Keratinocyte (primary cell): ENCODE measurements around the gene VEGFA. TPM values are rescaled to one million over a fixed set of nuclear protein-coding genes. Genes with fewer than 3 reads are reported as not detected.

Source experiments
- DNase-seq: peaks from one replicate; pipeline ENCODE4 v3.0.0-alpha.2; 2011; ENCODE audit warnings: low read depth, missing footprints, low spot score
- FAIRE-seq: peaks from 2 replicates; lab custom pipeline; 2011; peaks lifted over from hg19 to GRCh38; lab: Jason Lieb, UNC
- H2AFZ ChIP-seq: 2 replicates; pipeline ENCODE4 v1.6.0; 2012; ENCODE audit warnings: low read length, control low read depth, inconsistent platforms; ENCODE audit not compliant: control insufficient read depth
- H3K27ac ChIP-seq: 2 replicates; pipeline ENCODE4 v1.5.1; 2011; ENCODE audit warnings: low read length; ENCODE audit not compliant: control insufficient read depth, insufficient read depth
- H3K27me3 ChIP-seq: 3 replicates; pipeline ENCODE4 v1.6.0; 2011; ENCODE audit warnings: low read length; ENCODE audit not compliant: control insufficient read depth, insufficient read depth; ENCODE audit errors: extremely low read depth
- H3K36me3 ChIP-seq, 2 experiments: 2 replicates in 1 of 2; 3 replicates in 1 of 2; pipeline ENCODE4 v1.5.1; 2011; ENCODE audit warnings: low read length in 2 of 2, mild to moderate bottlenecking in 1 of 2; ENCODE audit not compliant: control insufficient read depth in 2 of 2, insufficient read depth in 2 of 2; ENCODE audit errors: extremely low read depth in 1 of 2
- H3K4me1 ChIP-seq: 3 replicates; pipeline ENCODE4 v1.5.1; 2011; ENCODE audit warnings: low read length; ENCODE audit not compliant: control insufficient read depth, insufficient read depth; ENCODE audit errors: extremely low read depth
- H3K4me2 ChIP-seq: 3 replicates; pipeline ENCODE4 v1.6.0; 2011; ENCODE audit warnings: low read depth, low read length; ENCODE audit not compliant: control insufficient read depth, insufficient read depth; ENCODE audit errors: extremely low read depth
- H3K4me3 ChIP-seq, 3 experiments: fragments of 200-600 bp in 1 of 3; sonication (generic) in 1 of 3; 2 replicates in 2 of 3; 3 replicates in 1 of 3; pipeline ENCODE4 v1.5.1; 2011 to 2016; ENCODE audit warnings: low read length in 3 of 3, mild to moderate bottlenecking in 3 of 3, control low read depth in 2 of 3, inconsistent platforms in 1 of 3, low read depth in 1 of 3, mixed read lengths in 1 of 3, mixed run types in 1 of 3, moderate library complexity in 1 of 3; ENCODE audit not compliant: control insufficient read depth in 2 of 3, insufficient read depth in 2 of 3; ENCODE audit errors: extremely low read depth in 1 of 3
- H3K79me2 ChIP-seq: 2 replicates; pipeline ENCODE4 v1.6.0; 2012; ENCODE audit warnings: low read length; ENCODE audit not compliant: control insufficient read depth, insufficient read depth
- H3K9ac ChIP-seq: 3 replicates; pipeline ENCODE4 v1.6.0; 2011; ENCODE audit warnings: low read length; ENCODE audit not compliant: control insufficient read depth, insufficient read depth; ENCODE audit errors: extremely low read depth
- H3K9me1 ChIP-seq: 3 replicates; pipeline ENCODE4 v1.6.0; 2011; ENCODE audit warnings: low read length; ENCODE audit not compliant: control insufficient read depth, insufficient read depth; ENCODE audit errors: extremely low read depth
- H3K9me3 ChIP-seq: 2 replicates; pipeline ENCODE4 v1.5.1; 2012; ENCODE audit warnings: low read depth, low read length; ENCODE audit not compliant: control insufficient read depth
- H4K20me1 ChIP-seq: 3 replicates; pipeline ENCODE4 v1.6.0; 2011; ENCODE audit warnings: low read length; ENCODE audit not compliant: control insufficient read depth, insufficient read depth; ENCODE audit errors: extremely low read depth
- EZH2 ChIP-seq: IDR thresholded peaks from one replicate; pipeline ENCODE4 v1.6.1; 2012; ENCODE audit warnings: inconsistent platforms, mild to moderate bottlenecking, low read length, moderate library complexity
- dilution Hi-C: fragments of 300-500 bp; cut with MboI; formaldehyde crosslinking; loops from one replicate; pipeline ENCODE4 v1.7.0; 2020; ENCODE audit warnings: low sequenced_read_pairs; ENCODE audit not compliant: extremely low pct_ligation_motif_present
- polyA plus RNA-seq, 5 experiments: library from polyadenylated mRNA; depleted of rRNA in 3 of 5; stranded (reverse) in 3 of 5; stranded (forward) in 1 of 5; unstranded in 1 of 5; fragments of >200 nt; gene quantifications; 1 replicate in 1 of 5; 2 replicates in 3 of 5; 3 replicates in 1 of 5; pipeline versions ENCODE4 v1.2.1 to v1.2.3, GENCODE V29; 2011 to 2012; ENCODE audit warnings: missing spikeins in 2 of 5, low read depth in 1 of 5, low replicate concordance in 1 of 5
- small RNA-seq, 3 experiments: library from RNA; depleted of rRNA; stranded (forward); fragments of <200 nt; gene quantifications; one replicate each; pipeline ENCODE3, GENCODE V24; 2012; ENCODE audit warnings: low read depth in 3 of 3, low replicate concordance in 1 of 3; ENCODE audit not compliant: insufficient read length in 3 of 3
- TF ChIP-seq, protein P1 (sequence below), 3 experiments: IDR thresholded peaks in 1 of 3; conservative IDR thresholded peaks in 1 of 3; optimal IDR thresholded peaks in 1 of 3; 2 replicates in 2 of 3; 3 replicates in 1 of 3; pipeline versions ENCODE3 to v1.5.1; 2011; ENCODE audit warnings: low read length in 3 of 3, mild to moderate bottlenecking in 3 of 3, moderate library complexity in 2 of 3, control low read depth in 1 of 3, inconsistent platforms in 1 of 3; ENCODE audit not compliant: insufficient read depth in 2 of 3; ENCODE audit errors: extremely low read depth in 1 of 3

VEGFA gene
- polyA plus RNA-seq, 1 donor (not counting 4 experiments of a cell fraction or from before 2014, with no cell fraction given): 149 TPM

GRCh38 chr6:43835872-43836419 lies 65.9 kb downstream of the VEGFA start:
- no peak overlapping the region for H3K4me2 ChIP-seq
- H3K9me1 ChIP-seq: no peaks in the 10 kb centered on the region
- no peak overlapping the region for H3K4me3 ChIP-seq
- TF ChIP-seq, protein P1, sequence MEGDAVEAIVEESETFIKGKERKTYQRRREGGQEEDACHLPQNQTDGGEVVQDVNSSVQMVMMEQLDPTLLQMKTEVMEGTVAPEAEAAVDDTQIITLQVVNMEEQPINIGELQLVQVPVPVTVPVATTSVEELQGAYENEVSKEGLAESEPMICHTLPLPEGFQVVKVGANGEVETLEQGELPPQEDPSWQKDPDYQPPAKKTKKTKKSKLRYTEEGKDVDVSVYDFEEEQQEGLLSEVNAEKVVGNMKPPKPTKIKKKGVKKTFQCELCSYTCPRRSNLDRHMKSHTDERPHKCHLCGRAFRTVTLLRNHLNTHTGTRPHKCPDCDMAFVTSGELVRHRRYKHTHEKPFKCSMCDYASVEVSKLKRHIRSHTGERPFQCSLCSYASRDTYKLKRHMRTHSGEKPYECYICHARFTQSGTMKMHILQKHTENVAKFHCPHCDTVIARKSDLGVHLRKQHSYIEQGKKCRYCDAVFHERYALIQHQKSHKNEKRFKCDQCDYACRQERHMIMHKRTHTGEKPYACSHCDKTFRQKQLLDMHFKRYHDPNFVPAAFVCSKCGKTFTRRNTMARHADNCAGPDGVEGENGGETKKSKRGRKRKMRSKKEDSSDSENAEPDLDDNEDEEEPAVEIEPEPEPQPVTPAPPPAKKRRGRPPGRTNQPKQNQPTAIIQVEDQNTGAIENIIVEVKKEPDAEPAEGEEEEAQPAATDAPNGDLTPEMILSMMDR (optimal IDR thresholded peaks at IDR 0.05 in 1 of 3, IDR thresholded peaks at IDR 0.05 in 1 of 3, conservative IDR thresholded peaks at IDR 0.05 in 1 of 3; ENCODE audit: extremely low read depth in 1 of 3, insufficient read depth in 2 of 3, low read length in 3 of 3): no peak
- no peak for TF ChIP-seq EZH2
- no peaks in the 10 kb centered on the region for H3K36me3 ChIP-seq
- FAIRE-seq (no peak), DNase-seq (no peak)
- H3K9me3 ChIP-seq: no peaks in the 10 kb centered on the region
- H3K9ac ChIP-seq: no peak overlapping the region
- peaks cover 5% of the 10 kb centered on the region for H3K27me3 ChIP-seq
- peaks cover 5% of the 10 kb centered on the region for H3K4me1 ChIP-seq
- no peak overlapping the region for H2AFZ ChIP-seq
- dilution Hi-C loops: no loop called here
- H3K27ac ChIP-seq: no peak overlapping the region
- no peaks in the 10 kb centered on the region for H4K20me1 ChIP-seq
- no peaks in the 10 kb centered on the region for H3K79me2 ChIP-seq

Small RNA genes lying within 50 kb of the gene (small RNA-seq; reads per million reads assigned to genes)
- 0 reads per million in 3 experiments for gene AL136131.3

Other genes starting within 250 kb of the VEGFA start
- gene XPO5, start 194.2 kb upstream of the VEGFA start, polyA plus RNA-seq: 40.5 to 49.9 TPM (median 46.3 TPM) in 3 replicates
- gene POLH, start 194.0 kb upstream of the VEGFA start, polyA plus RNA-seq: 24.4 to 32.3 TPM (median 29.9 TPM) in 3 replicates
- gene GTPBP2, start 140.9 kb upstream of the VEGFA start, polyA plus RNA-seq: 51.2 to 80.6 TPM (median 59.5 TPM) in 3 replicates
- gene MAD2L1BP, start 134.4 kb upstream of the VEGFA start, polyA plus RNA-seq: 34.2 to 48.1 TPM (median 46.5 TPM) in 3 replicates
- not detected in 3 replicates for gene RSPH9, start 125.2 kb upstream of the VEGFA start, polyA plus RNA-seq
- 48.8 to 62.8 TPM (median 54.5 TPM) in 3 replicates for gene MRPS18A, start 82.4 kb upstream of the VEGFA start, polyA plus RNA-seq